Fibroblast of the aortic adventitia (primary cell): ENCODE results near the gene DBNL. TPM values are rescaled to one million over a fixed set of nuclear protein-coding genes. Genes with fewer than 3 reads are reported as not detected.

ENCODE experiments used
- DNase-seq: peaks from one replicate; pipeline ENCODE4 v3.0.0-alpha.2; 2010; ENCODE audit warnings: low read depth
- H3K4me3 ChIP-seq: 2 replicates; pipeline ENCODE4 v1.5.1; 2011; ENCODE audit warnings: low read depth, mild to moderate bottlenecking, control low read depth, low read length, moderate library complexity
- CTCF ChIP-seq: IDR thresholded peaks from 2 replicates; pipeline ENCODE4 v1.5.1; 2011; ENCODE audit warnings: mild to moderate bottlenecking, low read length, control low read depth, inconsistent platforms; ENCODE audit not compliant: insufficient read depth
- total RNA-seq: library from RNA; depleted of rRNA; stranded (reverse); fragments of >200 nt; gene quantifications from 2 replicates; pipeline ENCODE4 v1.2.3, GENCODE V29; 2012; ENCODE audit warnings: low replicate concordance

The DBNL gene
- total RNA-seq, 1 donor = 110 TPM

DNA sequence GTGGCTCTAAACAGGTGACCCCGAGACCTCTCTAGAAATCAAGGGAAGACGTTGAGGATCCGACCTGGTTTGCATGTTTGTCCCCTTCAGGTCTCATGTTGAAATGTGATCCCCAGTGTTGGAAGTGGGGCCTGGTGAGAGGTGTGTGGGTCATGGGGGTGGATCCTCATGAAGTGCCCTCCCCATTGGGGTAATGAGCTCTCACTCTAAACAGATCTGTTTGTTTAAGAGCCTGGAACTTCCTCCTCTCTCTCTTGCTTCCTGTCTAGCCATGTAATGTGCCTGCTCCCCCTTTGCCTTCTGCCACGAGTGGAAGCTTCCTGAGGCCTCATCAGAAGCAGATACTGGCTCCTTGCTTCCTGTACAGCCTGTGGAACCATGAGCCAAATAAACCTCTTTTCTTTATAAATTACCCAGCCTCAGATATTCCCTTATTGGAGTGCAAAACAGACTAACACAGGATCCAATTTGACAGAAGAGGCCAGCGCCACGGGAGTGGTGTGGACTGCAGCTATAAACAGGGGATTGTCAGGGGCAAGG, 48.7 kb downstream of the DBNL start:
- no peak overlapping the region for H3K4me3 ChIP-seq
- no peak for TF ChIP-seq CTCF
- no peak for DNase-seq

DNA sequence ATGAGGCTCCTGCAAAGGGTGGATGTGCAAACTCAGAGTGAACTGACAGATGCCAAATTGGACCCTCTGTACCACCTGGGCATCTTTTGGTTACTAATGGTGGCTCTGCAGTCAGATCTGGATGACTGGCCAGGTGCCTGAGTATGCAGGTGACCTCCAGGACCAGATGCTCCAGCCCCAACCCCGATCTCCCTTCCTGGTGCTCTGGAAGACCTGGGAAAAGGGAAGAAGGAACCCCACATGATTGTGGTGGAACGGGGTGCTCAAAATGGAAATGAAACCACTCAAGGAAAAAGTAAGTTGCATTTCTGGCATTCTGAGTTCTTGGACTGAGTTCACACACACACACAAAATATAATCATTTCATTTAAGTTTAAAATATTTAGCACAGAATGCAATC, 49.9 kb downstream of the DBNL start:
- DNase-seq = no peak
- H3K4me3 ChIP-seq = no peak overlapping the region
- no peak for TF ChIP-seq CTCF

DNA sequence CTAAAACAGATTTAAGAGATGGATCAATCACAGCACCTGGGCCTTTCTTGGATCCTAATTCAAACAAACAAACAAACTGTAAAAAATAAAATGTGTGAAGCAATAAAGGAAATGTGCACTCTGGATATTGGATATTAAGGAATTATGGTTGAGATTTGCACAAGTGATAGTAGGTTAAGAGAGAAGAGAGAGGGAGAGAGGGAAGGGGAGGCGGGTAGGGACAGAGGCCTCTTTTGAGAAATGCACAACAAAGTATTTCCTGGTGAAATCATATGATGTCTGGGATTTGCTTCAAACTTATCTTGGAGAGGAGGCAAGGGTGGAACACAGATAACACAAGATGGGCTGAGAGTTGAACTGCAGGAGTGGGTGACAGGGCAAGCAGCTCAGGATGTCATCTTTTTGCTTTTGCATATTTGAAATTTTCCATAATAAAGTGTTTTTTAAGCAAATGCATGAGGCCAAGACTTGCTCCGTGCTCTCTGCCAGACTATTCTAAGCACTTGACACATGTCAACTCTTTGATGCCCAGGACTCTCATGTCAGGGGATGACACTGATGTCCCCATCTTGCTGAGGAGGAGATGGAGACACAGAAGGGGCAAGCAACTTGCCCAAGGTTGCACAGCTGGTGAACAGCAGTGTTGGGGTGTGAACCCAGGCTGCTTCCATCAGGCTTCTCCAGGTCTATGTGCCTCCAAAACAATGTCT, 50.5 kb downstream of the DBNL start:
- H3K4me3 ChIP-seq = no peak overlapping the region
- no peak for TF ChIP-seq CTCF
- DNase-seq = peak; percentile 54

DNA sequence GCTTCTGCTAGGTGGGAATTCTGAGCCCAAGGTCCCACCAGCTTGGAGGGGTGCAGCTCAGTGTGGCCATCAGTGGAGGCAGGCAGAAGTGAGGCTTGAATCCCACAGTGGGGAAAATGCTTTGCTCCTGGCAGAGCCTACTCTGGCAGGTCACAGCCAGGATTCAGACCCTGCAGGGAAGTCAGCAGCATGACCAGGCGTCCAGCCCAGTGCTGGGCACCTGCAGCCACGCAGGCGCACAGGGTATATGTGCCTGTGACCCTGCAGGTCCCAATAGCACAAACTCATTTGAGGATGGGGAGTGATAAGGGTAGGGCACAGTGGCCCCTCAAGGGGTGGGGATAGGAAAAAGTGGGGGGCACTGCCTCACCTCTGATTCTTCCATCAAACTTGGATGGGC, 51.3 kb downstream of the DBNL start:
- H3K4me3 ChIP-seq = no peak overlapping the region
- DNase-seq = no peak
- TF ChIP-seq CTCF = no peak

DNA sequence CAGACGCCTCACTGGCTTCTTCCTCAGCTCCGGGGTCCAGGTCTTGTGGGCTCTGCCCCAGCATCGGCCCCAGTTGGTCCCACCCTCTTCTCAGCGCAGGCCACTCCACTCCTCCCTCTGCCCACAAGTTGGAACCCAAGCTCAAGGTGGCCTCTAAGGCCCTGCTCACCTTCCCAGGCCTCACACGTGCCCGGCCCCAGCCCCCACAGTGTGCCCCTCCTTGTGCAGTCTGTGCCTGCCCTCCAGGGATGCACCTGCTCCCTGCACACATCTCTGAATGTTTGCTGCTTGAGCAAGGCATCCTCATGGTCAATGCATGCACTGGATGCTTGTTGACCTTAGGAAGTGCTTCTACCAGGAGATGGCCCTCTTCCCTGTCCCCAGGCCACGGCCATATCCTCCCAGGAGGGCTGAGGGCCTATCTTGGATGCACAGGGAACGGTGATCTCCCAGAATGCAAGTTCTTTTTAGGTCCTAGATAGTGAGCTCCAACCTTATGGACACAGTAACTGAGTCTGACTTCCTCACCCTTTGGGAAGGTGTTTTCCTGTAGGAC, 51.9 kb downstream of the DBNL start:
- no peak for TF ChIP-seq CTCF
- DNase-seq = no peak
- no peak overlapping the region for H3K4me3 ChIP-seq

GRCh38 chr7:44097064-44097932, 52.8 kb downstream of the DBNL start:
- no peak overlapping the region for H3K4me3 ChIP-seq
- TF ChIP-seq CTCF = no peak
- no peak for DNase-seq
